Measurements from ENCODE around the gene UGT1A3.

Gene UGT1A3

GRCh38 chr2:233802132-233802815, 73.4 kb downstream of the UGT1A3 start:
- no peak for TF ChIP-seq CTCF (conservative IDR thresholded peaks at IDR 0.05; ENCODE audit: low read depth, low read length)
- no peaks in the 10 kb centered on the region for H3K79me2 ChIP-seq (ENCODE audit: insufficient read depth, low read depth)
- H3K4me3 ChIP-seq (IDR thresholded peaks at IDR 0.05; ENCODE audit: insufficient read depth, low read depth, low read length), result no peak overlapping the region
- no peak overlapping the region for H3K9ac ChIP-seq
- H3K36me3 ChIP-seq (ENCODE audit: insufficient read depth), result no peaks in the 10 kb centered on the region
- no peaks in the 10 kb centered on the region for H4K20me1 ChIP-seq (ENCODE audit: insufficient read depth)
- no peaks in the 10 kb centered on the region for H3K4me1 ChIP-seq (ENCODE audit: low read depth, poor library complexity, severe bottlenecking)
- no peaks in the 10 kb centered on the region for H3K27me3 ChIP-seq (ENCODE audit: insufficient read depth, low read depth)
- no peak overlapping the region for H2AFZ ChIP-seq (ENCODE audit: low read depth)
- no peak overlapping the region for H3K4me2 ChIP-seq
- no peak overlapping the region for H3K27ac ChIP-seq

GRCh38 chr2:233803292-233803911, 74.6 kb downstream of the UGT1A3 start:
- Histone ChIP-seq H3K4me2 (no peak overlapping the region), H2AFZ (ENCODE audit: low read depth) (no peak overlapping the region), H4K20me1 (ENCODE audit: insufficient read depth) (no peaks in the 10 kb centered on the region), H3K79me2 (ENCODE audit: insufficient read depth, low read depth) (no peaks in the 10 kb centered on the region), H3K27ac (no peak overlapping the region), H3K4me3 (IDR thresholded peaks at IDR 0.05; ENCODE audit: insufficient read depth, low read depth, low read length) (no peak overlapping the region), H3K27me3 (ENCODE audit: insufficient read depth, low read depth) (no peaks in the 10 kb centered on the region), H3K36me3 (ENCODE audit: insufficient read depth) (no peaks in the 10 kb centered on the region), H3K9ac (no peak overlapping the region), H3K4me1 (ENCODE audit: low read depth, poor library complexity, severe bottlenecking) (no peaks in the 10 kb centered on the region)
- TF ChIP-seq CTCF (conservative IDR thresholded peaks at IDR 0.05; ENCODE audit: low read depth, low read length), result no peak

GRCh38 chr2:233803994-233804393, 75.2 kb downstream of the UGT1A3 start:
- no peak overlapping the region for H3K9ac ChIP-seq
- H3K27me3 ChIP-seq (ENCODE audit: insufficient read depth, low read depth), result no peaks in the 10 kb centered on the region

GRCh38 chr2:233807215-233807865, 78.5 kb downstream of the UGT1A3 start:
- H3K27ac ChIP-seq, result no peak overlapping the region
- no peak overlapping the region for H3K9ac ChIP-seq
- no peak overlapping the region for H3K4me3 ChIP-seq (IDR thresholded peaks at IDR 0.05; ENCODE audit: insufficient read depth, low read depth, low read length)
- no peaks in the 10 kb centered on the region for H3K27me3 ChIP-seq (ENCODE audit: insufficient read depth, low read depth)
- H3K79me2 ChIP-seq (ENCODE audit: insufficient read depth, low read depth), result no peaks in the 10 kb centered on the region
- no peaks in the 10 kb centered on the region for H3K4me1 ChIP-seq (ENCODE audit: low read depth, poor library complexity, severe bottlenecking)
- H3K4me2 ChIP-seq, result no peak overlapping the region
- no peak for TF ChIP-seq CTCF (conservative IDR thresholded peaks at IDR 0.05; ENCODE audit: low read depth, low read length)
- H3K36me3 ChIP-seq (ENCODE audit: insufficient read depth), result no peaks in the 10 kb centered on the region
- no peaks in the 10 kb centered on the region for H4K20me1 ChIP-seq (ENCODE audit: insufficient read depth)
- no peak overlapping the region for H2AFZ ChIP-seq (ENCODE audit: low read depth)

More at GRCh38 chr2:233803994-233804393, 75.2 kb downstream of the UGT1A3 start:
- Histone ChIP-seq H3K4me2 (no peak overlapping the region), H3K36me3 (ENCODE audit: insufficient read depth) (no peaks in the 10 kb centered on the region), H3K27ac (no peak overlapping the region), H3K4me1 (ENCODE audit: low read depth, poor library complexity, severe bottlenecking) (no peaks in the 10 kb centered on the region), H2AFZ (ENCODE audit: low read depth) (no peak overlapping the region), H3K4me3 (IDR thresholded peaks at IDR 0.05; ENCODE audit: insufficient read depth, low read depth, low read length) (no peak overlapping the region), H4K20me1 (ENCODE audit: insufficient read depth) (no peaks in the 10 kb centered on the region), H3K79me2 (ENCODE audit: insufficient read depth, low read depth) (no peaks in the 10 kb centered on the region)
- TF ChIP-seq CTCF (conservative IDR thresholded peaks at IDR 0.05; ENCODE audit: low read depth, low read length), result no peak

All from KMS-11 (cell line).